Uterus (tissue), 4 donors: ENCODE data around the gene PPBP. TPM values are rescaled to one million over a fixed set of nuclear protein-coding genes. Genes with fewer than 3 reads are reported as not detected.

Experiments used
- DNase-seq, 2 donors: peaks; one replicate each; pipeline ENCODE4 v3.0.0-alpha.2; 2019 to 2020
- H3K27ac ChIP-seq, 2 donors: fragments of 200-600 bp; sonication (generic); 1 replicate in 1 of 2; 2 replicates in 1 of 2; pipeline ENCODE4 v1.5.1; 2016 to 2018
- H3K27me3 ChIP-seq, 2 donors: fragments of 200-600 bp; sonication (generic); one replicate each; pipeline ENCODE4 v1.5.1; 2018 to 2019; ENCODE audit warnings: control low read depth in 1 of 2
- H3K36me3 ChIP-seq, 2 donors: fragments of 200-600 bp; sonication (generic); one replicate each; pipeline ENCODE4 v1.5.1; 2019; ENCODE audit warnings: control low read depth in 1 of 2
- H3K4me1 ChIP-seq, 2 donors: fragments of 200-600 bp; sonication (generic); one replicate each; pipeline ENCODE4 v1.5.1; 2018 to 2019; ENCODE audit warnings: control low read depth in 1 of 2
- H3K4me3 ChIP-seq, 2 donors: fragments of 200-600 bp; sonication (generic); 1 replicate in 1 of 2; 2 replicates in 1 of 2; pipeline ENCODE4 v1.5.1; 2018 to 2019; ENCODE audit warnings: mild to moderate bottlenecking in 1 of 2
- H3K9me3 ChIP-seq, 2 donors: fragments of 200-600 bp; sonication (generic); one replicate each; pipeline ENCODE4 v1.5.1; 2019; ENCODE audit warnings: control low read depth in 1 of 2
- CTCF ChIP-seq, 4 experiments: fragments of 200-600 bp in 2 of 4; fragments of 450-650 bp in 2 of 4; sonication (generic) in 2 of 4; IDR thresholded peaks; one replicate each; pipeline ENCODE4 v1.5.1; 2016 to 2019; ENCODE audit warnings: antibody characterized with exemption in 4 of 4, mild to moderate bottlenecking in 2 of 4, moderate library complexity in 1 of 4
- POLR2A ChIP-seq, 2 donors: fragments of 450-650 bp; IDR thresholded peaks; one replicate each; pipeline ENCODE4 v1.6.1; 2016; ENCODE audit warnings: antibody characterized with exemption in 2 of 2, mild to moderate bottlenecking in 1 of 2, moderate library complexity in 1 of 2
- intact Hi-C: fragments of 100-400 bp; cut with DNase I; formaldehyde crosslinking; loops from one replicate; pipeline ENCODE4 v1.15.1; 2023; ENCODE audit warnings: low total_unique reads
- total RNA-seq, 4 donors: library from RNA; depleted of rRNA in 3 of 4; stranded (reverse); fragments of >200 nt in 3 of 4; gene quantifications; one replicate each; pipeline versions ENCODE4 v1.1.0 to v1.2.4, GENCODE V29; 2014 to 2023
- donor health status: DM: yes; HTN: yes; CAD: no.

Gene PPBP
- total RNA-seq, 4 donors from 2014 or later: 2.5 to 27.9 TPM; not detected in 2

GRCh38 chr4:74030285-74030684, 42.3 kb upstream of the PPBP start:
- no peak overlapping the region for H3K4me3 ChIP-seq
- no peak for DNase-seq
- H3K4me1 ChIP-seq: no peaks in the 10 kb centered on the region
- no peaks in the 10 kb centered on the region for H3K9me3 ChIP-seq
- H3K36me3 ChIP-seq: no peaks in the 10 kb centered on the region
- no peak overlapping the region for H3K27ac ChIP-seq
- no peak for TF ChIP-seq POLR2A (IDR thresholded peaks at IDR 0.05)
- no peak for TF ChIP-seq CTCF (IDR thresholded peaks at IDR 0.05)
- intact Hi-C loops: no loop called here
- no peaks in the 10 kb centered on the region for H3K27me3 ChIP-seq

GRCh38 chr4:74028504-74028903, 40.5 kb upstream of the PPBP start:
- TF ChIP-seq POLR2A (IDR thresholded peaks at IDR 0.05) (no peak), CTCF (IDR thresholded peaks at IDR 0.05) (no peak)
- H3K9me3 ChIP-seq: no peaks in the 10 kb centered on the region
- no peak overlapping the region for H3K4me3 ChIP-seq
- intact Hi-C loops: no loop called here
- DNase-seq: no peak
- H3K4me1 ChIP-seq: no peaks in the 10 kb centered on the region
- H3K36me3 ChIP-seq: no peaks in the 10 kb centered on the region
- H3K27me3 ChIP-seq: no peaks in the 10 kb centered on the region
- no peak overlapping the region for H3K27ac ChIP-seq

GRCh38 chr4:74023709-74024108, 35.7 kb upstream of the PPBP start:
- no peaks in the 10 kb centered on the region for H3K4me1 ChIP-seq
- H3K4me3 ChIP-seq: no peak overlapping the region
- no peak for TF ChIP-seq CTCF (IDR thresholded peaks at IDR 0.05)
- TF ChIP-seq POLR2A (IDR thresholded peaks at IDR 0.05): no peak
- H3K9me3 ChIP-seq: no peaks in the 10 kb centered on the region
- no peak for DNase-seq
- H3K27me3 ChIP-seq: no peaks in the 10 kb centered on the region
- H3K27ac ChIP-seq: no peak overlapping the region
- intact Hi-C loops: no loop called here
- H3K36me3 ChIP-seq: no peaks in the 10 kb centered on the region

- H3K9me3 ChIP-seq: no peaks in the 10 kb centered on the region
- TF ChIP-seq POLR2A (IDR thresholded peaks at IDR 0.05) (no peak), CTCF (IDR thresholded peaks at IDR 0.05) (no peak)
- no peak for DNase-seq
- no peak overlapping the region for H3K4me3 ChIP-seq
- intact Hi-C loops: no loop called here
- no peaks in the 10 kb centered on the region for H3K36me3 ChIP-seq
- H3K27ac ChIP-seq: no peak overlapping the region
- no peaks in the 10 kb centered on the region for H3K27me3 ChIP-seq
- no peaks in the 10 kb centered on the region for H3K4me1 ChIP-seq
These were observed 33.6 kb upstream of the PPBP start for GRCh38 chr4:74021601-74022000.

GRCh38 chr4:74018771-74019170, 30.8 kb upstream of the PPBP start:
- intact Hi-C loops: no loop called here
- H3K9me3 ChIP-seq: no peaks in the 10 kb centered on the region
- TF ChIP-seq CTCF (IDR thresholded peaks at IDR 0.05) (no peak), POLR2A (IDR thresholded peaks at IDR 0.05) (no peak)
- H3K27me3 ChIP-seq: no peaks in the 10 kb centered on the region
- DNase-seq: no peak
- H3K36me3 ChIP-seq: no peaks in the 10 kb centered on the region
- H3K4me1 ChIP-seq: no peaks in the 10 kb centered on the region
- H3K27ac ChIP-seq: no peak overlapping the region
- no peak overlapping the region for H3K4me3 ChIP-seq
